GM12872 (cell line): ENCODE data around the gene FRAS1.

ENCODE experiments used
- TF ChIP-seq, protein P1 (sequence below): IDR thresholded peaks from 3 replicates; pipeline ENCODE4 v1.5.1; 2011; ENCODE audit warnings: low read depth, mild to moderate bottlenecking, low read length, moderate library complexity; ENCODE audit not compliant: insufficient read depth

The FRAS1 gene

DNA sequence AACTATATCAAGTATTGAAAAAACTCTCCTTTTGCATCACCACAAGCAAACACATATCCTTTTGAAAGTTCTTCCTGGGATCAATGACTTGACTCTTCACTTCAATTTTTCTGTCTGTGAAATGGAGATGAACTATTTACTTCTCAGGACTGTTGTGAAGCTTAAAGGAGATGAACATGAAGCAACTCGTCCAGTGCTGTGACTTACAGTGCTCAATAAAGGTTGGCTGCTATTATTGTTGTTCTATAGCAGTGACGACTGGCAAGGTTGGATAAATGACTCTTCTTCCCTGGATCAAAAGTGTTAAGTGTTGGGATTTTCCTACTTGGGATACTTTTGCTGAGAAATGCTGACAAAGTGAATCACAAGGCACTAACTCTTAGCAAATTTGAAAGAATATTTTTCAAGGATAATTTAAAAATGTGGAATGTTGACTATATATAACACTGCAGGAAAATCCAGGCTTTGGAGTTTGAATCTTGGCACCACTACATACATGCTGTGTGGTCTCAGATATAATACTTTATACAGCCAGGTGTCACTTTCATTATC lies 13.7 kb downstream of the FRAS1 start:
- TF ChIP-seq, protein P1, sequence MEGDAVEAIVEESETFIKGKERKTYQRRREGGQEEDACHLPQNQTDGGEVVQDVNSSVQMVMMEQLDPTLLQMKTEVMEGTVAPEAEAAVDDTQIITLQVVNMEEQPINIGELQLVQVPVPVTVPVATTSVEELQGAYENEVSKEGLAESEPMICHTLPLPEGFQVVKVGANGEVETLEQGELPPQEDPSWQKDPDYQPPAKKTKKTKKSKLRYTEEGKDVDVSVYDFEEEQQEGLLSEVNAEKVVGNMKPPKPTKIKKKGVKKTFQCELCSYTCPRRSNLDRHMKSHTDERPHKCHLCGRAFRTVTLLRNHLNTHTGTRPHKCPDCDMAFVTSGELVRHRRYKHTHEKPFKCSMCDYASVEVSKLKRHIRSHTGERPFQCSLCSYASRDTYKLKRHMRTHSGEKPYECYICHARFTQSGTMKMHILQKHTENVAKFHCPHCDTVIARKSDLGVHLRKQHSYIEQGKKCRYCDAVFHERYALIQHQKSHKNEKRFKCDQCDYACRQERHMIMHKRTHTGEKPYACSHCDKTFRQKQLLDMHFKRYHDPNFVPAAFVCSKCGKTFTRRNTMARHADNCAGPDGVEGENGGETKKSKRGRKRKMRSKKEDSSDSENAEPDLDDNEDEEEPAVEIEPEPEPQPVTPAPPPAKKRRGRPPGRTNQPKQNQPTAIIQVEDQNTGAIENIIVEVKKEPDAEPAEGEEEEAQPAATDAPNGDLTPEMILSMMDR: no peak

DNA sequence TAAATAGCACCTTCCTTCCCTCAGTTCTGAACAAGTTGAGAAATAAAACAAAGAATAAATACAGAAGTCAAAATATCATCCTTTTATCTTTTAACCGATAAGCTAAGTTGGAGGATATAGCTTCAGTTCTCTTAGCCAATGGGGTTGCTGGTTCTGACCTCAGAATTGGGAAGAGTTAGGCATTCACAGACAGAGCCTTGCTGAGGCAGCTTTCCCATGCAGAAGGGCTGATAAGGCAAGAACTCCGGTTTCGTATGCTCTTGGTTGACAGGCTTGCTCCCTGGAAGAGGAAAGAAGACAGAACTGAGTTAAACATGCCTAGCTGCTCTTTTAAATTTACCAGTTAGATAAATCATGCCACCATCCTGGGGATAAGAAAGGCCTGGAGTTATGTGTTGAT lies 17.6 kb downstream of the FRAS1 start:
- TF ChIP-seq, protein P1: no peak

DNA sequence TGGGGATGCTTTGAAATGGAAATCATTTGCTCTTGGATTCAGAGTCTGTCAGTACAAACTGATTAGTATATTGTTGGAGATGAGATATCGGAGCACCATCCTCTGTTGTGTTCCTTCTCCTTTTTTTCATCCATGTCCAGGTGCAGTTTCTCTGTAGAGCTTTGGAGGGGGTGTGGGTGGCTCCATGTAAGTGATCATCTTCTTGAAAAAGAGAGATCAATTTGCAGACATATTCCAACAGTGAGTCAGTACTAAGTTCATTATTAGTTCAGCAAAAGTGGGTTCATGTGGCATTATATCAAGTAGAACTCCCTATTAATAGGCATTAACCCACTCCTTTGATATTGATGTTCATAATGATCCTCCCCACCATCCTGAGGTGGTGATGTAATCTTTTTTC lies 18.9 kb downstream of the FRAS1 start:
- TF ChIP-seq, protein P1: no peak

DNA sequence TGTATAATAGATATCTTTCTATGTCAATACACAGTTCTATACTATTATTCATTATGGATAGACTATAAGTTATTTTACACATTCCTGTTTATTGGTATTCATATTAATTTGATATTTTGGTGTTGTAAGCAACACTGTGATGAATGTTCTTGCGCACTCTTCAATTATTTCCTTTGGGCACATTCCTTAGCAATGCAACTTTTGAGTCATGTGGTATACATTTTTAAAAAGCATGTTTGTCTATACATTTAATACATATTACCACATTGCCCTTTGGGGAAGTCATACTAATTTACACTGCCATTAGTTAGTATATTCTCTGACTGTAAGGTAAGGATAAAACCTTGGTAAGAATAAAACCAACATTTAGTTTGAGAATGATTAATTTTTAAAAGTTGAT lies 21.0 kb downstream of the FRAS1 start:
- TF ChIP-seq, protein P1: no peak

DNA sequence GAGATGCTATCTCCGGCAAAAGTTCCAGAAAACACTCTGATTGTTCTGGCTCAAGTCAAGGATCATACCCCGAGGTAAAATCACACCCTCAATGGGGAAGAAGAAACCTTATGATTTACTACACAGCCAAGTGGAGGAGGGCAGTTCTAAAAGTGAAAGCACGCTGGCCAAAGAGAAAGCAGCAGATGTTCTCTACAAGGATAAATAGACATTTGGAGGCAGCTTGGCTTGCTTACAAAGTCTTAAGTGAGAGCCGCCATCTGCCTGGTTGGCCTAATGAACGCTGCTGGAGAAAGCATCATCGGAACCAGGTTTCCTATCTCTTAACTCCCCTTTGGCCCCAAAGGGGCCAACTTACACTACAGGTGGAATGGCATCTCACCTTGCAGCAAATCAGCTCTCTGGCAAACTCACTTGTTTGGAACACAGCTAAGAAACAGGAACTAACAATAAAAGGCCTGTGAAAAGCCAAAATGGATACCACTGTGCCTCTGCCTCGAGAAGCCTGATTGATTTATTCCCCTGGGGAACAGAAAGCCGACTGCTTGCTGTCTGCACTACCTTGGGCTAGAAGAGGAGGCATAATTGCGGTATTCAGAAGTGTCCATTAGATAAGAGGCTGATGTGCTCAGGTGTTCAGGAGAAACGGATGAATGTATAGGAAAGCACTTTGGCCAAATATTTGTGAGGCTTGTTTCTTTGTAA lies 22.8 kb downstream of the FRAS1 start:
- TF ChIP-seq, protein P1: no peak

DNA sequence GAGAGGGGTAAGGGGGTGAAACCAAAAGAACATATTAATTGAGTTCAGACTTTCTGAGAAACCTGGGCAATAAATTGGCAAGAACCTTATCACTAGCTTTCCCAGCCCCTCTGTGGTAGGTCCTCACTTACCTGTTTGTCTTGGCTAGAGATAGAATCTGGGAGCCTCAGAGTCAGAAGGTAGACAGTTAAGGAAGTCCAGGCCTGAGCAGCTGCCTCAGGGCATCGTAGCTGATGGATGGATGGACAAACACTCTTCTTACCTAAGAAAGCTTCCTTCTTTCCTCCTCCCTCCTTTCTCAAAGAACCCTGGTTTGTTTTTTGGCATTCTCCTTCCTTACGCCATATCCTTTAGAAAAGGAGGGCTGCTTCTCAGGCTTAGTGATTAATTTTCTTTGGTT lies 24.4 kb downstream of the FRAS1 start:
- TF ChIP-seq, protein P1: no peak

DNA sequence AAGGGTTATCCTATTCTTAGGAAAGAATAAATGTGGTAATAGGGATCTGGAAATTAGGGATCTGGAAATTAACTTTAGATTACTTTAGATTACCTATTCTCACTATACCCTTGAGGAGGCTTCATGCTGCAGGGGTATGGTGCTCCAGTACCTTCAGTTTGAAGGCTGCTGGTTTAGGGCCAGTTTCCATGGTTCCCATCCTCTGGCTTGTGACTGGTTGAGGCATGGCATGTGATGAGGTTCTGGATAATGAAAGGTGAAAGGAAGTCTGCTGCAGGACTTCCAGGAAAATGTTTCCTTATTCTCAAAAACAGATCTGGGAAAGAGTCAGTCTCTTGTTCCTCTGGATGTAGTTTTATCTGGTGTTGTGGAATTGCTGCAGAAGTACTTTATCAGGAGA lies 25.9 kb downstream of the FRAS1 start:
- TF ChIP-seq, protein P1: no peak
